SIG-M5 treated with dmso at 0.1 percent for 504 hours (cell line): ENCODE measurements around the gene KCNN3.

Experiments used
- DNase-seq: peaks from one replicate; lab custom pipeline; 2025; ENCODE audit not compliant: unreplicated experiment; lab: John Stamatoyannopoulos, UW

KCNN3 gene

GRCh38 chr1:154752273-154753030 lies 117.6 kb downstream of the KCNN3 start:
- DNase-seq, result no peak

- peak; percentile 97 for DNase-seq
Observed at GRCh38 chr1:154751690-154752089, 118.4 kb downstream of the KCNN3 start.

DNA sequence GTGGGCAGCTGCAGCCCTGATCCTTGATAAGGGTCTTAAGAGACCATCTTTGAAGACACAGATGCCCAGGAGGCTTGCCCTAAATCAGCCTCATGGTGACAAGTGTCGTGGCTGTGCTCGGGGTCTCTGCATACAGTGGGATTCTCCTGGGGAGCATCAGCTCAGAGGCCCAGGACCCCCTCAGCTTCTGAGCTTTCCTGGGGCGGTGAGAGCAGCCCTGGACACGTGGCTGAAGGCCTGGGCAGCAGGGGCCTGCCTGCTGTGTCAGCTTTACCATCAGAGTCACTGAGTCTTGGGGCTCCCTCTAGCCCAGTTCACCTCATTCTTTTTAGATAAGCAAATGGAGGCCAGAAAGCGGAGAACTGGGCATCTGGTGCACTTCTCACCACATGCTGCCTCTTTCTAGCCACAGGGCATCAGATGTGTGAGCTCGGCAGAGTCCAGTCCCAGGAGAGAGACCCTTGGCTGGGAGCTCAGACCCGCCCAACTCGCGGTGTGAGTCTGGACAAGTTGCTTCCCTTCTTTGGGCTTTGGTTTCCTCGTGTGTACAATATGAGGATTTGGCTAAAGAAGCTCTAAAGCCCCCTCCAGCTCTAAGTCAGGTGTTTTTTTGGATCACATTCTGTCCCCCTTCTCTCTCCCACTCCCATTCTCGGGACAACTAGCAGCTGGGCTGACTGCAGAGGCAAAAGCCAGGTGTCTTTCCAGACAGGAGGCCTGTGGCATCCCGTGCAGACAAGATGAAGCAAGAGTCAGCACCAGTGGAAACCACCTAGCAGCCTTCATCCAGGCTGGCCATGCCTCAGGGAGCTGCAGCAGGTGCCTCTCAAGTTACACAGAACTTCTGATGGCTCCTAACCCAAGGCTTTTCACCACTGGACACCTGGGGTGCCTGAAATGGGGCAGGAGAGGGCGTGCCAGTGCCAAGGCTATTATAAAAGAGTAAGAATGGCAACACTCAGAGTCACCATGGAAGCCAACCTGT lies 119.1 kb downstream of the KCNN3 start:
- no peak for DNase-seq

DNA sequence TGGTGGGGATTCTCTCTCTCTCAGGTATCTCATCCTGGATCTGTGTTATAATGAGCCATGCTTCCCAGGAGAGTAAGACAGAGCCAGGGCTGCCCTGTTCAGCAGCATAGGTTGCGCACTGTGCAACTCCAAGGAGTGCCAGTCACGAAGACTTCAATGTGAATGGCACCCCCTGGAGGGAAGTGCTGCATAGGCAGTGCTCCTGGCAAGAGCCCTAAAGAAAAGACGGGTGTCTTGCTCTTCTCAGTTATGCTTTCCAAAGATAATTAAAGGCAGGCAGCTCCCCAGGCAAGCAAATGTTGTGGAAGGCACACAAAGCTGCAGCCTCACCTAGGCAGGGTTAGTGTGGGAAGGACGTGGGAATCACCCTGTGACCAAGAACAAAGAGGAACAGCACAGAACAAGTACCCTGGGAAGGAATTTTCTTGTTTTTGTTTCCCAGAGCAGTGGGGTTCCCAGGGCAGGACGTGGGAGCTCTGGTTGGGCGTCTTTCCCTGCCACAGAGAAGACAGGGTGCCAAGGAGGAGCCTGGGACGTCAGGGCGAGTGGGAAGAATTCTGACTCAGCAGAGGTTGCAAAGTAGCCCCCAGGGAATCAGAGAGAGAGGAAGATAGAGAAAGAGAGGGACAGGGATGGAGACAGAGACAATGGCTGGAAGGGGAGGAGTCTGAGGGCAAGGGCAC lies 120.9 kb downstream of the KCNN3 start:
- no peak for DNase-seq

- DNase-seq, result no peak
Observed at GRCh38 chr1:154748405-154748775, 121.7 kb downstream of the KCNN3 start.

GRCh38 chr1:154747740-154748404 lies 122.2 kb downstream of the KCNN3 start:
- DNase-seq, result peak; percentile 76

- no peak for DNase-seq
Observed at GRCh38 chr1:154747380-154747739, 122.7 kb downstream of the KCNN3 start.

DNA sequence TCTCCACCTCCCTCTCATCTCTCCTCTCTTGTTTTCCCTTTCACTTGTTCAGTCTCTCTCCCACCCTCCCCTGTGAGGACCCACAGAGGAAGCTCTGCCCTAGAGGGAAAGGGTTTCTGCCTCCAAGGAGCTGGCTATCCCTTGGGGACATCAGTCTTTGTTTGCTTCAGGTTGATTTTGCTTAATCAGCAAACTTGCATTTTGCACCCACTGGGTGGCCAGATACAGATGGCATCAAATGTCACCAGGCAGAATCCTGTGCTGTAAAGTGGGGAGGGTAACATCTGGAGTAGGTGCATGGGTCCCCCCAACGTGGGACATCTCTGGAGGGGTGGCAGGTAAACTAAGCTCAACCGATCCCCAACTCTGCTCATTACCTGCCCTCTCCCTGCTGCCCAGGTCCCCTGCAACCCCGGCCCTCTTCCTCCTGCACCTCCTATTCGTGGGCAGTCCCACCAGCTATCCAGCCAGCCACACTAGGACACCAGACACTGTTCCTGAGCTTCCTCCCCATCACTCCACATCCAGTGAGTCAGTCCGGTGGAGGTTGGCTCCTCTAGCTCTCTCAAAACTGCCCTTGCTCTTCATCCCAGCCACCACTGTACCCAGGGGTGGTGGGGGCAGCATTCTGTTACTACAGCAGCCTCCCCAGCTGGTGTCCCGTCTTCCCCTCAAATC lies 123.3 kb downstream of the KCNN3 start:
- DNase-seq, result no peak

- DNase-seq, result no peak
Observed at GRCh38 chr1:154745750-154746425, 124.2 kb downstream of the KCNN3 start.

GRCh38 chr1:154745286-154745731 lies 124.8 kb downstream of the KCNN3 start:
- DNase-seq, result no peak

- DNase-seq, result no peak
Observed at GRCh38 chr1:154744352-154745035, 125.6 kb downstream of the KCNN3 start.

DNA sequence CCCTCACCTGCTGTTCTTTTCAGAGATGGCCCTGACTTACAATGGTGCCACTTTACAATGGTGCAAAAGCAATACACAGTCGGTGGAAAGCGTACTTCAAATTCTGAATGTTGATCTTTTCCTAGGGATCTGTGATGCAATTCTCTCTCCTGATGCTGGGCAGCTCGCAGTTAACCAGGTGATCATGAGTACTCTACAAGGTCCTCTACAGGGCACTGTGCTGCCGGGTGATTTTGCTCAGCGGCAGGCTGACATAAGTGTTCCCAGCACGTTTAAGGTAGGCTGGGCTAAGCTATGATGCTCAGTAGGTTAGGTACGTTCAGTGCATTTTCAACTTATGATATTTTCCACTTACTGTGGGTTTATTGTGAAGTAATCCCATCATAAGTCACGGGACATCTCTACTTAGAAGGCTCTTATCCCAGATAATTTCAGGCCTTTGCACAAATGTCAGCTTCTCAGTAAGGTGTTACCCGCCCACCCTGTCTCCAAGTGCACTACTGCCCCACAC lies 126.5 kb downstream of the KCNN3 start:
- no peak for DNase-seq

DNA sequence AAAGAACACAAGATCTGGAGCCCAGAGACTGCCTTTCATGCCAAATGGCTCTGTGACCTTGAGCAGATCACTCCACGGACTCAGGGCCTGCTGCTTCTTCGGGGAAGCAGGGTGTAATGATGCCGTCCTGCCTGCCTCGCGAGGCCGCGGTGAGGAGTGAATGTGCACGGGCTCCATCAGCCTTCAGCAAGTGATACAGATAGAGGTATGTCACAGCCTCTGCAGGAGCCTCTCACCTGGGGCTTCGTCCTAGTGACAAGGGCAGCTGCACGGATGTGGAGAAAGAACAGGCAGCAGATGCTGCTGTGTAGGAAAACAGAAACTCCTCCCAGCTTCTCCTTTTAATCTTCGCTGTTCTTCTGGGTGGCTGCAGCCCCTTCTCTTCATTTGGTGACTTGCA lies 127.5 kb downstream of the KCNN3 start:
- DNase-seq, result no peak

DNA sequence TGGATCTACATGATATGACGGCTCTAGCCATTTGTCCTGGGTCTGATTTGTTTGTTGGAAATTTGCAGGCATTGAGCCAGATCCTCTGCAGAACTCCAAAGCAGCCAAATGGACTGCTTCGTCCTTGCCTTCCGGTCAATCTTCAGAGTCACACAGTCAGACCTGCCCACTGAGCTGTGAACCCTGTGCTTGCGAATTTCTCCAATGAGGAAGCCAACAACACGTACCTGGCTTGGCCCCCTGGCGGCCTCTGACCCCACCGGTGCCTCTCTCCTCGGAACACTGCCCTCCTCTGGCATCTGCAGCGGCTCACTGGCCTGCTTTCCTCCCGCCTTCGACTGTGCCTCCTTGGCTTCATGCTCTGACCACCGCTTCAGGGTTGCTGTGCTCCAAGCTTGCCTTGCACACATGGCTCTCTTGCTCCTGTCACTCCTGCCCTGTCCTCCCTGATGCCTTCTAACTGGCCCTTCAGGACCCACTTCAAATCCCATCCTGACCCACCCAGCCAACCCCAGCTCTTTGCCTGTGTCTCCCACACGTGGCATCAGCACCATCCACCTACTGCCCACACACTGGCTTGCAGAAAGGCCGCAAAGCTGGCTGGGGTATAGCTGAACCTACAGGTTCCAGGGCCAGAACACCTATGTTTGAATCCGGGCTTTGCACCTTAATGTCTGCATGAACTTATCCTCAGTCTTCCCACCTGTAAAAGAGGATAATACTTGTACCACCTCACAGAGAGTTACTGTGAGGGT lies 128.2 kb downstream of the KCNN3 start:
- DNase-seq, result no peak

GRCh38 chr1:154741327-154741726 lies 128.8 kb downstream of the KCNN3 start:
- no peak for DNase-seq

DNA sequence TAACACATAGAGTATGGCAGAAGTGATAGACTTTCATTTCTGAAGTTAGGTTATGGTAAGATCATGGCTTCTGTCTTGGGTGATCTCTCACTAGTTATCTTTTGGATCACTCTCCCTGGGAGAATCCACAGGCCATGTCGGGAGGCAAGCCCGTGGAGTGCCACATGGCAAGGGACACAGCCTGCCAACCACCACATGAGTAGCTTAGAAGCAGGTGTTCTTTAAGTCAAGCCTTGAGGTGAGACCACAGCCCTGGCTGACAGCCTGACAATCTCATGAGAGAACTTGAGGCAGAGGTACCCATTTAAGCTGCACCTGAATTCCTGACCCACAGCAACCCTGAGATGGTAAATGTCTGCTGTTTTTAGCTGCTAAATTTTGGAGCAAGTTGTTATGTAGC lies 130.4 kb downstream of the KCNN3 start:
- no peak for DNase-seq

DNA sequence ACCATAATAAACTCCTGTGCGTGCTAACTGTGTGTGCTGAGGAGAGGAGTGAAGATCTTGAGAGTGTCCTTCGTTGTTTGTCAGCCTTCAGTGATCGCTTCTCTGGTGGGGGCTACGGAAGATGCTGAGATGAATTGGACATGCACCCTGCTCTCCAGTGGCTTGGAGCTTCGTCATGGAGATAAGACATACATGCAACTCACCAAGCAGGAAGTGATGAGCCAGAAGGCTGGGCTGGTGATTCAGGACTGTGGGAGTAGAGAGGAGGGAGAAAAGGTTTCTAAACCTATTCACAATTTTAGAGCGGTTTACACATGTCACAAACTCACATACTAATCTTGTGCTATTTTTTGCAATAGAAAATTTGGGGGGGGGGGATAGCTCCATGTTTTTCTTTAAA lies 133.2 kb downstream of the KCNN3 start:
- peak; percentile 51 for DNase-seq

GRCh38 chr1:154735804-154736168 lies 134.3 kb downstream of the KCNN3 start:
- no peak for DNase-seq
